Panc1 (cell line): ENCODE measurements around the gene SMAGP. TPM values are rescaled to one million over a fixed set of nuclear protein-coding genes. Genes with fewer than 3 reads are reported as not detected.
A peak's percentile ranks its signal among the peaks of the same experiment; 100 is the strongest.

ENCODE experiments used
- ATAC-seq: fragments of 200-7000 bp; cut with Tn5 transposase; 2 replicates; pipeline ENCODE4 v1.9.1; 2020; ENCODE audit warnings: mild to moderate bottlenecking, moderate library complexity
- BruUV-seq: library from RNA; stranded (reverse); fragments of 400-500 nt; replicated peaks from 2 replicates; lab custom pipeline; 2021; lab: Mats Ljungman, UMichigan
- CTCF ChIA-PET: fragments of 300-600 bp; sonication (Branson Sonifier 250); formaldehyde crosslinking; loops from one replicate; lab custom pipeline; 2022; ENCODE audit warnings: antibody characterized with exemption; lab: Charles Lee
- POLR2A ChIA-PET: fragments of 300-600 bp; sonication (Branson Sonifier 250); formaldehyde crosslinking; loops from one replicate; lab custom pipeline; 2022; ENCODE audit warnings: antibody characterized with exemption; lab: Charles Lee
- DNase-seq: peaks from one replicate; pipeline ENCODE4 v3.0.0-alpha.2; 2010; ENCODE audit warnings: low read depth, low spot score
- H3K27ac ChIP-seq: 2 replicates; pipeline ENCODE4 v1.5.1; 2011; ENCODE audit warnings: mild to moderate bottlenecking, low read length, inconsistent platforms
- H3K27me3 ChIP-seq: fragments of 200-500 bp; sonication (Bioruptor generic); 2 replicates; pipeline ENCODE4 v1.6.0; 2014; ENCODE audit warnings: low read length, inconsistent platforms; ENCODE audit not compliant: control insufficient read depth, insufficient read depth
- H3K36me3 ChIP-seq: fragments of 200-500 bp; sonication (Bioruptor generic); 2 replicates; pipeline ENCODE4 v1.5.1; 2014; ENCODE audit warnings: inconsistent platforms, mild to moderate bottlenecking, low read length, moderate library complexity; ENCODE audit not compliant: control insufficient read depth, insufficient read depth
- H3K4me1 ChIP-seq: 2 replicates; pipeline ENCODE4 v1.5.1; 2011; ENCODE audit warnings: inconsistent platforms, mild to moderate bottlenecking, low read length, moderate library complexity; ENCODE audit not compliant: control insufficient read depth, insufficient read depth
- H3K4me3 ChIP-seq, 2 experiments: 2 replicates each; pipeline ENCODE4 v1.5.1; 2011 to 2012; ENCODE audit warnings: low read depth in 2 of 2, low read length in 2 of 2, mild to moderate bottlenecking in 2 of 2, inconsistent platforms in 1 of 2, moderate library complexity in 1 of 2
- H3K9me3 ChIP-seq: fragments of 200-500 bp; sonication (Bioruptor generic); 2 replicates; pipeline ENCODE4 v1.5.1; 2014; ENCODE audit warnings: low read depth, mild to moderate bottlenecking, inconsistent platforms, low read length, moderate library complexity; ENCODE audit not compliant: control insufficient read depth, insufficient read depth
- CTCF ChIP-seq: fragments of 450-650 bp; IDR thresholded peaks from 2 replicates; pipeline ENCODE4 v1.5.1; 2017; ENCODE audit warnings: mild to moderate bottlenecking
- POLR2AphosphoS5 ChIP-seq: IDR thresholded peaks from 2 replicates; pipeline ENCODE4 v1.6.1; 2012; ENCODE audit warnings: mild to moderate bottlenecking, low read depth, low read length, moderate library complexity
- REST ChIP-seq, 2 experiments: IDR thresholded peaks; 2 replicates each; pipeline ENCODE4 v1.6.1; 2011 to 2012; ENCODE audit warnings: low read depth in 2 of 2, control low read depth in 1 of 2, low read length in 1 of 2, mild to moderate bottlenecking in 1 of 2, moderate library complexity in 1 of 2; ENCODE audit not compliant: insufficient read depth in 1 of 2
- SIN3A ChIP-seq: IDR thresholded peaks from 2 replicates; pipeline ENCODE4 v1.6.1; 2012; ENCODE audit warnings: low read depth, mild to moderate bottlenecking, low read length, moderate library complexity, borderline replicate concordance; ENCODE audit not compliant: insufficient read depth
- TCF7L2 ChIP-seq: IDR thresholded peaks from 2 replicates; pipeline ENCODE4 v1.6.1; 2011; ENCODE audit warnings: mild to moderate bottlenecking, low read depth, low read length, inconsistent platforms
- in situ Hi-C: cut with HindIII; loops from 2 replicates; pipeline ENCODE4 v1.10.0; 2016; ENCODE audit warnings: low sequenced_read_pairs, low pct_unique_long_range_greater_than_20kb
- intact Hi-C: fragments of 100-400 bp; cut with micrococcal nuclease; formaldehyde crosslinking; loops from one replicate; pipeline ENCODE4 v1.10.0; 2022; ENCODE audit not compliant: unreplicated experiment
- total RNA-seq: library from RNA; stranded (reverse); gene quantifications from one replicate; pipeline ENCODE4 v1.2.1, GENCODE V29; 2021; ENCODE audit not compliant: unreplicated experiment

SMAGP gene
- total RNA-seq, 1 experiment from 2014 or later: 2.4 TPM

GRCh38 chr12:51253276-51253675 lies 16.9 kb downstream of the SMAGP start:
- no TSS peak for BruUV-seq
- in situ Hi-C loops (no loop called here), intact Hi-C loops (no loop called here)
- no peaks in the 10 kb centered on the region for H3K27me3 ChIP-seq
- POLR2A ChIA-PET: no interaction called here
- DNase-seq (no peak), ATAC-seq (no peak)
- H3K9me3 ChIP-seq: no peaks in the 10 kb centered on the region
- H3K4me1 ChIP-seq: no peaks in the 10 kb centered on the region
- peak overlapping the region; percentile 8; the same call in 1 of the 2 replicates for H3K27ac ChIP-seq
- CTCF ChIA-PET: interaction anchor here (1.0 kb wide), 2 partner anchors 83 to 100 kb away, joined by 3 to 5 read pairs; no protein-coding TSS in a partner anchor
- H3K4me3 ChIP-seq: no peak overlapping the region
- TF ChIP-seq POLR2AphosphoS5 (no peak), REST (IDR thresholded peaks at IDR 0.05; ENCODE audit: insufficient read depth in 1 of 2, low read depth in 2 of 2, low read length in 1 of 2) (no peak), SIN3A (no peak)
- no peaks in the 10 kb centered on the region for H3K36me3 ChIP-seq

GRCh38 chr12:51247523-51248206 lies 22.6 kb downstream of the SMAGP start:
- DNase-seq (no peak), ATAC-seq (no peak; the same call in 1 of the 2 replicates)
- H3K9me3 ChIP-seq: no peaks in the 10 kb centered on the region
- H3K4me3 ChIP-seq: no peak overlapping the region
- ChIA-PET CTCF (no interaction called here), POLR2A (no interaction called here)
- H3K36me3 ChIP-seq: peaks cover 11% of the 10 kb centered on the region
- H3K4me1 ChIP-seq: no peaks in the 10 kb centered on the region
- no peak overlapping the region for H3K27ac ChIP-seq
- intact Hi-C loops (no loop called here), in situ Hi-C loops (no loop called here)
- TF ChIP-seq REST (IDR thresholded peaks at IDR 0.05; ENCODE audit: insufficient read depth in 1 of 2, low read depth in 2 of 2, low read length in 1 of 2): no peak
- TF ChIP-seq CTCF: no peak
- no peak for TF ChIP-seq POLR2AphosphoS5
- no peak for TF ChIP-seq TCF7L2
- TF ChIP-seq SIN3A: no peak
- no TSS peak for BruUV-seq
- no peaks in the 10 kb centered on the region for H3K27me3 ChIP-seq
